ENCODE measurements around the gene ASTN1. TPM values are rescaled to one million over a fixed set of nuclear protein-coding genes. Genes with fewer than 3 reads are reported as not detected.

ASTN1 gene
- total RNA-seq, 1 experiment from 2014 or later, result not detected

GRCh38 chr1:176880955-176881595 lies 283.4 kb downstream of the ASTN1 start:
- peak; percentile 86 for DNase-seq (ENCODE audit: low spot score)

- no peak for DNase-seq (ENCODE audit: low spot score)
These were observed 284.5 kb downstream of the ASTN1 start for GRCh38 chr1:176879784-176880620.

- no peak for DNase-seq (ENCODE audit: low spot score)
These were observed 285.6 kb downstream of the ASTN1 start for GRCh38 chr1:176878750-176879536.

- no peak for DNase-seq (ENCODE audit: low spot score)
These were observed 287.0 kb downstream of the ASTN1 start for GRCh38 chr1:176877557-176877956.

GRCh38 chr1:176876966-176877515 lies 287.5 kb downstream of the ASTN1 start:
- DNase-seq (ENCODE audit: low spot score), result no peak

GRCh38 chr1:176869577-176869976 lies 294.9 kb downstream of the ASTN1 start:
- DNase-seq (ENCODE audit: low spot score), result no peak

GRCh38 chr1:176866011-176866714 lies 298.3 kb downstream of the ASTN1 start:
- no peak for DNase-seq (ENCODE audit: low spot score)

GRCh38 chr1:176864211-176864610 lies 300.3 kb downstream of the ASTN1 start:
- no peak for DNase-seq (ENCODE audit: low spot score)

GRCh38 chr1:176863613-176864012 lies 300.9 kb downstream of the ASTN1 start:
- no peak for DNase-seq (ENCODE audit: low spot score)

- no peak for DNase-seq (ENCODE audit: low spot score)
These were observed 306.0 kb downstream of the ASTN1 start for GRCh38 chr1:176858433-176858916.

- no peak for DNase-seq (ENCODE audit: low spot score)
These were observed 306.9 kb downstream of the ASTN1 start for GRCh38 chr1:176857632-176858031.

GRCh38 chr1:176854758-176855745 lies 309.5 kb downstream of the ASTN1 start:
- DNase-seq (ENCODE audit: low spot score), result no peak

- DNase-seq (ENCODE audit: low spot score), result no peak
These were observed 310.4 kb downstream of the ASTN1 start for GRCh38 chr1:176854121-176854520.

- no peak for DNase-seq (ENCODE audit: low spot score)
These were observed 311.0 kb downstream of the ASTN1 start for GRCh38 chr1:176853503-176853902.

GRCh38 chr1:176852124-176852523 lies 312.4 kb downstream of the ASTN1 start:
- no peak for DNase-seq (ENCODE audit: low spot score)

- DNase-seq (ENCODE audit: low spot score), result no peak
These were observed 313.6 kb downstream of the ASTN1 start for GRCh38 chr1:176850871-176851270.

- DNase-seq (ENCODE audit: low spot score), result no peak
These were observed 315.2 kb downstream of the ASTN1 start for GRCh38 chr1:176849281-176849680.

- DNase-seq (ENCODE audit: low spot score), result no peak
These were observed 317.5 kb downstream of the ASTN1 start for GRCh38 chr1:176847052-176847451.

- DNase-seq (ENCODE audit: low spot score), result peak; percentile 16
These were observed 320.9 kb downstream of the ASTN1 start for GRCh38 chr1:176843352-176844297.
